Measurements from ENCODE around the gene MDM4. TPM values are rescaled to one million over a fixed set of nuclear protein-coding genes. Genes with fewer than 3 reads are reported as not detected.

Gene MDM4
- total RNA-seq (2022; extraction: Qiagen RNA extraction), result 5.0 to 6.7 TPM (median 5.2 TPM) in 5 replicates

DNA sequence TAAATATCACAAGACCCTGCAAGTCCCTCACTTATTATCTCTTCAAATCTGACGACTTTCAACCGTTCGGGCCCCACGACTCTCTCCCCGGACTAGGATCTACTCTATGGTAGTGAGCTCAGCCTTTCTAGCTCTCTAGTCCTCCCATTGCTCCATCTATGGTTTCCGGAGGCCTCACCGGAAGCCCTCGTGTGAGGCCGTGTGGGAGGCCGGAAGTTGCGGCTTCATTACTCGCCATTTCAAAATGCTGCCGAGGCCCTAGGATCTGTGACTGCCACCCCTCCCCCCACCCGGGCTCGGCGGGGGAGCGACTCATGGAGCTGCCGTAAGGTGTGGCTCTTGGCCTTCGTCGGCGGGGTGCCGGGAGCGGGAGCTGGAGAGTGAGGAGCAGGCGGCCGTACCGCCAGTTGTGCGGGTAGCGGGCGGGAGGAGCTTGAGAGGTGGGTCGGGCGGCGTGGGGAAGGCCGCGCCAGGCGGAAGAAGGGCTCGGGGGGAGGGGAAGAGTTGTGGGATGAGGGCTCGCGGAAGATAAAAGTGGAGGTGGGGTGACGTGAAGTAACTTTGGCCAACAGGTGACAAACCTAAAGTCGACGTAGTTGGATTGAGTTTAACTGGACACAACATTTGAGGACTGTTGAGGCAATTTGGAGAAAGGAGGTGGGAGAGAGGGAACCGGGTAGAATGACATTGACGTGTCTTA lies at the start of gene MDM4:
TSS of gene MDM4 (plus strand) at position 227 of the 700 bp plus-strand sequence. CDS start 9,113 bp downstream, outside the sequence.

GRCh38 chr1:204494281-204495077 lies 21.7 kb upstream of the MDM4 start, which contains the start of gene PIK3C2B:
Gene PIK3C2B (minus strand): TSS chr1:204494805. CDS start chr1:204469802, 25,003 bp downstream.

Other genes with a start within 250 kb of the MDM4 start
- 23.6 to 47.3 TPM (median 41.4 TPM) in 5 replicates for gene PLEKHA6, start 156.5 kb upstream of the MDM4 start, total RNA-seq (2022; extraction: Qiagen RNA extraction)
- 32.0 to 40.0 TPM (median 35.9 TPM) in 5 replicates for gene PPP1R15B, start 104.6 kb upstream of the MDM4 start, total RNA-seq (2022; extraction: Qiagen RNA extraction)
- gene PIK3C2B, start 21.6 kb upstream of the MDM4 start, total RNA-seq (2022; extraction: Qiagen RNA extraction), result 5.0 to 9.8 TPM (median 9.1 TPM) in 5 replicates
- 9.6 to 13.7 TPM (median 11.8 TPM) in 5 replicates for gene LRRN2, start 169.3 kb downstream of the MDM4 start, total RNA-seq (2022; extraction: Qiagen RNA extraction)

Measured in A549 treated with dexamethasone at 1 μM for 4 hours (cell line).